SK-N-MC (cell line): Measurements from ENCODE around the gene CELA2A.

Experiments used
- EZH2 ChIP-seq: fragments of 200-600 bp; sonication (generic); IDR thresholded peaks from one replicate; pipeline ENCODE4 v1.6.1; 2017; ENCODE audit warnings: antibody characterized with exemption
- POLR2AphosphoS5 ChIP-seq: IDR thresholded peaks from 2 replicates; pipeline ENCODE4 v1.6.1; 2012; ENCODE audit warnings: mild to moderate bottlenecking, low read depth, low read length, borderline replicate concordance

DNA sequence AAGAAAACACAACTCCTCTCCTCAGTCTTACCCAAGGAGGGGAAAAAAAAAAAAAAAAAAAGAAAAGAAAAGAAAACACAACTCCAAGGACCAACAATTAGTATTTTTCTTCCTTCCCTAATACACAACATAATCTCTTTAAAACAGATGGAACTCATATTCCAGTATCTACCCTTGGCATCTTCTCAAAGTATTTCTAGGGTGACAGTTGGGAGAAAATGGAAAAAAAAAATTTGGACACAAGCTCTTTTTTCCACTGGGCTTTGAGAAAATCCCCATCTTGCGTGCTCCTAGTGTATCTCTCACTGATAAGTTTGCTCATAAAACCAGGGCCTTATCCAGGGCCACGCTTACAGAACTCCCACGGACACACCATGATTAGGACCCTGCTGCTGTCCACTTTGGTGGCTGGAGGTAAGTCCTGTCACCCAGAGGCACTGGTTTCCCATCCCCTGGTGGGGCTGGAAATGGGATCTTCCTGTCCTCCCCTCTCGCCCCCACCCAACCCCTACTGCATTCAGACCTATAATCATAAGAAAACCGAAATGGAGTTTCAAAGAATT, 19.3 kb downstream of the CELA2A start, which contains the start of gene CELA2B:
- TF ChIP-seq POLR2AphosphoS5, result no peak
- no peak for TF ChIP-seq EZH2
